HCT116 (cell line): ENCODE data around the gene EMC1. TPM values are rescaled to one million over a fixed set of nuclear protein-coding genes. Genes with fewer than 3 reads are reported as not detected.
A peak's percentile ranks its signal among the peaks of the same experiment; 100 is the strongest.

ENCODE experiments used
- ATAC-seq: fragments of 200-7000 bp; cut with Tn5 transposase; 2 replicates; pipeline ENCODE4 v1.9.1; 2020; ENCODE audit warnings: mild to moderate bottlenecking, moderate library complexity
- BruUV-seq: library from RNA; stranded (reverse); fragments of 400-500 nt; replicated peaks from 2 replicates; lab custom pipeline; 2021; lab: Mats Ljungman, UMichigan
- CTCF ChIA-PET: fragments of 300-600 bp; sonication (Branson Sonifier 250); formaldehyde crosslinking; loops from one replicate; lab custom pipeline; 2021; ENCODE audit warnings: antibody characterized with exemption; lab: Charles Lee
- POLR2A ChIA-PET: fragments of 300-600, 350-600 bp; sonication (Branson Sonifier 250); formaldehyde crosslinking; loops from one replicate; lab custom pipeline; 2021; ENCODE audit warnings: antibody characterized with exemption; lab: Charles Lee
- RAD21 ChIA-PET, 2 experiments: fragments of 300-600 bp; sonication (Branson Sonifier 250); formaldehyde crosslinking; loops; one replicate each; lab custom pipeline; 2023; ENCODE audit warnings: low total read pairs in 2 of 2; ENCODE audit not compliant: uncharacterized antibody in 2 of 2, unreplicated experiment in 2 of 2, low non-redundant PET in 1 of 2; lab: Charles Lee
- DNase-seq: peaks from one replicate; pipeline ENCODE4 v3.0.0-alpha.2; 2010; ENCODE audit warnings: low read depth, low spot score
- H2AFZ ChIP-seq: fragments of 200-600 bp; shearing (Covaris generic), sonication (generic); 2 replicates; pipeline ENCODE4 v1.6.1; 2017; ENCODE audit warnings: low read depth, mixed run types, mixed read lengths, antibody characterized with exemption, low read length; ENCODE audit not compliant: poor library complexity, severe bottlenecking
- H3K27ac ChIP-seq: 2 replicates; pipeline ENCODE4 v1.5.1; 2012; ENCODE audit warnings: low read depth, low read length
- H3K27me3 ChIP-seq: fragments of 200-600 bp; sonication (generic); 2 replicates; pipeline ENCODE4 v1.6.1; 2016; ENCODE audit warnings: mixed run types, low read length, mixed read lengths; ENCODE audit not compliant: insufficient read depth
- H3K36me3 ChIP-seq, 2 experiments: fragments of 200-500 bp in 1 of 2; fragments of 200-600 bp in 1 of 2; sonication (Bioruptor generic) in 1 of 2; sonication (generic) in 1 of 2; 2 replicates each; pipeline versions ENCODE4 v1.5.1 to v1.6.1; 2014 to 2016; ENCODE audit warnings: low read length in 2 of 2, inconsistent platforms in 1 of 2, mixed read lengths in 1 of 2, mixed run types in 1 of 2; ENCODE audit not compliant: insufficient read depth in 2 of 2, control insufficient read depth in 1 of 2
- H3K4me1 ChIP-seq, 2 experiments: fragments of 200-600 bp in 1 of 2; sonication (generic) in 1 of 2; 2 replicates each; pipeline versions ENCODE4 v1.5.1 to v1.6.1; 2012 to 2017; ENCODE audit warnings: low read length in 2 of 2, inconsistent platforms in 1 of 2, mild to moderate bottlenecking in 1 of 2, mixed read lengths in 1 of 2, mixed run types in 1 of 2, moderate library complexity in 1 of 2; ENCODE audit not compliant: insufficient read depth in 2 of 2, control insufficient read depth in 1 of 2
- H3K4me2 ChIP-seq: fragments of 200-600 bp; sonication (generic); 2 replicates; pipeline ENCODE4 v1.6.1; 2017; ENCODE audit warnings: mixed run types, low read length, mixed read lengths
- H3K4me3 ChIP-seq, 2 experiments: fragments of 200-600 bp in 1 of 2; sonication (generic) in 1 of 2; replicated peaks in 1 of 2; 2 replicates each; pipeline ENCODE4 v1.5.1; 2011 to 2016; ENCODE audit warnings: low read length in 2 of 2, control low read depth in 1 of 2, low read depth in 1 of 2, mild to moderate bottlenecking in 1 of 2, mixed read lengths in 1 of 2, mixed run types in 1 of 2
- H3K79me2 ChIP-seq: fragments of 200-600 bp; sonication (generic); 2 replicates; pipeline ENCODE4 v1.6.1; 2017; ENCODE audit warnings: mild to moderate bottlenecking, mixed run types, low read length, moderate library complexity, mixed read lengths; ENCODE audit not compliant: insufficient read depth
- H3K9ac ChIP-seq: fragments of 200-600 bp; sonication (generic); 2 replicates; pipeline ENCODE4 v1.6.1; 2016; ENCODE audit warnings: low read length, mixed read lengths
- H3K9me2 ChIP-seq: fragments of 200-600 bp; sonication (generic), shearing (Covaris generic); 2 replicates; pipeline ENCODE4 v1.6.1; 2017; ENCODE audit warnings: mixed run types, mild to moderate bottlenecking, moderate library complexity; ENCODE audit not compliant: insufficient read depth
- H3K9me3 ChIP-seq, 2 experiments: fragments of 200-500 bp in 1 of 2; fragments of 200-600 bp in 1 of 2; sonication (Bioruptor generic) in 1 of 2; sonication (generic) in 1 of 2; 2 replicates each; pipeline ENCODE4 v1.6.1; 2014 to 2017; ENCODE audit warnings: low read length in 2 of 2, mixed read lengths in 2 of 2, inconsistent platforms in 1 of 2, low read depth in 1 of 2, mild to moderate bottlenecking in 1 of 2, mixed run types in 1 of 2, moderate library complexity in 1 of 2; ENCODE audit not compliant: control insufficient read depth in 1 of 2, insufficient read depth in 1 of 2
- H4K20me1 ChIP-seq: fragments of 200-600 bp; sonication (generic), shearing (Covaris generic); 2 replicates; pipeline ENCODE4 v1.6.1; 2017; ENCODE audit warnings: mixed run types, mild to moderate bottlenecking, moderate library complexity; ENCODE audit not compliant: insufficient read depth
- CEBPB ChIP-seq: IDR thresholded peaks from 2 replicates; pipeline ENCODE4 v1.6.1; 2012; ENCODE audit warnings: low read depth
- CTCF ChIP-seq, 3 experiments: fragments of 200-600 bp in 1 of 3; sonication (generic) in 1 of 3; IDR thresholded peaks in 2 of 3; conservative IDR thresholded peaks in 1 of 3; 2 replicates each; pipeline ENCODE4 v1.5.1; 2012 to 2017; ENCODE audit warnings: low read depth in 2 of 3, low read length in 2 of 3, antibody characterized with exemption in 1 of 3, borderline replicate concordance in 1 of 3, control low read depth in 1 of 3, mild to moderate bottlenecking in 1 of 3, mixed read lengths in 1 of 3, mixed run types in 1 of 3, moderate library complexity in 1 of 3; ENCODE audit not compliant: insufficient read depth in 1 of 3
- EZH2 ChIP-seq: fragments of 200-600 bp; sonication (generic); IDR thresholded peaks from 2 replicates; pipeline ENCODE4 v1.6.1; 2017; ENCODE audit warnings: antibody characterized with exemption, mixed run types
- EZH2phosphoT487 ChIP-seq: fragments of 200-600 bp; IDR thresholded peaks from 2 replicates; pipeline ENCODE4 v1.6.1; 2018; ENCODE audit warnings: antibody characterized with exemption, borderline replicate concordance
- JUND ChIP-seq: IDR thresholded peaks from 2 replicates; pipeline ENCODE4 v1.6.1; 2012
- POLR2A ChIP-seq: IDR thresholded peaks from 2 replicates; pipeline ENCODE4 v1.7.0; 2011; ENCODE audit warnings: borderline replicate concordance; ENCODE audit not compliant: insufficient read depth, insufficient read length; ENCODE audit errors: extremely low read depth
- POLR2AphosphoS5 ChIP-seq: IDR thresholded peaks from 2 replicates; pipeline ENCODE4 v1.6.1; 2011; ENCODE audit warnings: mild to moderate bottlenecking, low read depth, low read length, moderate library complexity
- REST ChIP-seq: IDR thresholded peaks from 2 replicates; pipeline ENCODE4 v1.6.1; 2012; ENCODE audit warnings: low read depth
- SP1 ChIP-seq: IDR thresholded peaks from 2 replicates; pipeline ENCODE4 v1.6.1; 2012; ENCODE audit warnings: low read depth
- TCF7L2 ChIP-seq: IDR thresholded peaks from 2 replicates; pipeline ENCODE4 v1.7.0; 2011; ENCODE audit warnings: borderline replicate concordance, inconsistent platforms; ENCODE audit not compliant: insufficient read depth, insufficient read length; ENCODE audit errors: extremely low read depth
- ZBTB33 ChIP-seq: IDR thresholded peaks from 2 replicates; pipeline ENCODE4 v1.6.1; 2011; ENCODE audit warnings: mild to moderate bottlenecking, low read length, moderate library complexity; ENCODE audit not compliant: insufficient replicate concordance; ENCODE audit errors: extremely low read depth
- ZFX ChIP-seq: fragments of 450-650 bp; IDR thresholded peaks from 2 replicates; pipeline ENCODE4 v1.6.1; 2017
- ZNF274 ChIP-seq: fragments of 200-500 bp; sonication (Bioruptor generic); IDR thresholded peaks from 2 replicates; pipeline ENCODE4 v1.6.1; 2014; ENCODE audit warnings: mild to moderate bottlenecking, low read depth, low read length, inconsistent platforms
- intact Hi-C: fragments of 100-400 bp; cut with micrococcal nuclease; formaldehyde crosslinking; loops from 2 replicates; pipeline ENCODE4 v1.10.0; 2022
- total RNA-seq: library from RNA; stranded (reverse); gene quantifications from one replicate; pipeline ENCODE4 v1.2.1, GENCODE V29; 2021; ENCODE audit not compliant: unreplicated experiment
- TF ChIP-seq, protein P1 (sequence below): IDR thresholded peaks from 2 replicates; pipeline ENCODE4 v1.6.1; 2012

EMC1 gene
- total RNA-seq, 1 experiment from 2014 or later = 66.6 TPM

GRCh38 chr1:19289244-19289643 lies 37.9 kb upstream of the EMC1 start:
- no peak overlapping the region for H3K27ac ChIP-seq
- TF ChIP-seq TCF7L2 (no peak), CEBPB (no peak), POLR2AphosphoS5 (no peak), CTCF (IDR thresholded peaks at IDR 0.05 in 2 of 3, conservative IDR thresholded peaks at IDR 0.05 in 1 of 3; ENCODE audit: borderline replicate concordance in 1 of 3, insufficient read depth in 1 of 3, low read depth in 2 of 3, low read length in 2 of 3) (no peak), ZFX (no peak), POLR2A (no peak), EZH2phosphoT487 (no peak), ZBTB33 (no peak), REST (no peak), ZNF274 (no peak), EZH2 (no peak), SP1 (no peak), JUND (no peak)
- TF ChIP-seq, protein P1, sequence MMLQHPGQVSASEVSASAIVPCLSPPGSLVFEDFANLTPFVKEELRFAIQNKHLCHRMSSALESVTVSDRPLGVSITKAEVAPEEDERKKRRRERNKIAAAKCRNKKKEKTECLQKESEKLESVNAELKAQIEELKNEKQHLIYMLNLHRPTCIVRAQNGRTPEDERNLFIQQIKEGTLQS = no peak
- ChIA-PET CTCF (no interaction called here), POLR2A (no interaction called here), RAD21 (no interaction called here)
- DNase-seq = no peak
- no peaks in the 10 kb centered on the region for H3K9me2 ChIP-seq
- peaks cover 0 to 5% of the 10 kb centered on the region in 2 experiments; a peak in 1 of 4 replicates for H3K4me1 ChIP-seq
- intact Hi-C loops = no loop called here
- no peaks in the 10 kb centered on the region for H4K20me1 ChIP-seq
- H3K79me2 ChIP-seq = no peaks in the 10 kb centered on the region
- no peak for ATAC-seq
- H3K36me3 ChIP-seq = no peaks in the 10 kb centered on the region
- no peaks in the 10 kb centered on the region for H3K9me3 ChIP-seq
- no TSS peak for BruUV-seq
- peak overlapping the region; percentile 15 to 37; a peak in 3 of 4 replicates for H3K4me3 ChIP-seq
- peak overlapping the region; percentile 64 for H3K4me2 ChIP-seq
- H3K9ac ChIP-seq = no peak overlapping the region
- no peaks in the 10 kb centered on the region for H3K27me3 ChIP-seq
- H2AFZ ChIP-seq = no peak overlapping the region
